ENCODE data around the gene ME1.
"Not testable (repeated sequence)": the region's sequence is repeated elsewhere in the genome, so short reads cannot be mapped to it uniquely, and the experiment has no call there.

ME1 gene

GRCh38 chr6:83368577-83368976 lies 62.3 kb downstream of the ME1 start:
- DNase-seq (ENCODE audit: low read depth), result no peak
- TF ChIP-seq POLR2A (IDR thresholded peaks at IDR 0.05; ENCODE audit: extremely low read depth, insufficient read length) (no peak), MYC (IDR thresholded peaks at IDR 0.05; ENCODE audit: low read depth, low read length) (no peak), CTCF (IDR thresholded peaks at IDR 0.05; ENCODE audit: low read depth, low read length) (no peak), MAX (IDR thresholded peaks at IDR 0.05; ENCODE audit: low read depth, low read length) (no peak)
- H3K4me3 ChIP-seq (ENCODE audit: low read depth, low read length), result no peak overlapping the region

- no peak for DNase-seq (ENCODE audit: low read depth)
- TF ChIP-seq MYC (IDR thresholded peaks at IDR 0.05; ENCODE audit: low read depth, low read length) (no peak), MAX (IDR thresholded peaks at IDR 0.05; ENCODE audit: low read depth, low read length) (no peak), CTCF (IDR thresholded peaks at IDR 0.05; ENCODE audit: low read depth, low read length) (no peak), POLR2A (IDR thresholded peaks at IDR 0.05; ENCODE audit: extremely low read depth, insufficient read length) (no peak)
These were observed 63.7 kb downstream of the ME1 start for GRCh38 chr6:83367104-83367503.

GRCh38 chr6:83365931-83366330 lies 64.9 kb downstream of the ME1 start:
- no peak for DNase-seq (ENCODE audit: low read depth)
- no peak for TF ChIP-seq POLR2A (IDR thresholded peaks at IDR 0.05; ENCODE audit: extremely low read depth, insufficient read length)
- no peak for TF ChIP-seq CTCF (IDR thresholded peaks at IDR 0.05; ENCODE audit: low read depth, low read length)
- no peak for TF ChIP-seq MAX (IDR thresholded peaks at IDR 0.05; ENCODE audit: low read depth, low read length)
- no peak for TF ChIP-seq MYC (IDR thresholded peaks at IDR 0.05; ENCODE audit: low read depth, low read length)
- no peak overlapping the region for H3K4me3 ChIP-seq (ENCODE audit: low read depth, low read length)

More at GRCh38 chr6:83367104-83367503, 63.7 kb downstream of the ME1 start:
- H3K4me3 ChIP-seq (ENCODE audit: low read depth, low read length), result no peak overlapping the region

GRCh38 chr6:83362349-83362748 lies 68.5 kb downstream of the ME1 start:
- not testable (repeated sequence) for DNase-seq (ENCODE audit: low read depth); H3K4me3 ChIP-seq (ENCODE audit: low read depth, low read length)

DNA sequence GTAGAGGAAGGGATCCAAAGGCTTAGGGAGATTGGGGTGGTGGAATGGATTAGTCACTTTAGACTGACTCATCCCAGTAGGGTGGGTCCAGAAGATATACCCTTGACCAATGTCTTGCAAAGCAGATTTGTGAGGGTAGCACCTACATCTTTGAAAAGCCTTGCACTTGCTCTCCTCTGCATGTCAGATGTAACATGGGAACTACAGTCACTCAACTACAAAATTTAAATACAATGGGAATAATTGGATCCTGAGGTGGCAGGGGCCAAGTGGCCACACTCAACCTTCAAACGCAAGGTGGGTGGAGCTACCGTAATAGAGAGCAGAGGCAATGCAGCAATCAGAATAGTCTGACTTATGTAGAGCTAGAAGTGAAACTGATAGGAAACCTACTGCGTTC lies 71.2 kb downstream of the ME1 start:
- DNase-seq (ENCODE audit: low read depth), result no peak
- TF ChIP-seq POLR2A (IDR thresholded peaks at IDR 0.05; ENCODE audit: extremely low read depth, insufficient read length), result no peak
- no peak for TF ChIP-seq MAX (IDR thresholded peaks at IDR 0.05; ENCODE audit: low read depth, low read length)
- TF ChIP-seq MYC (IDR thresholded peaks at IDR 0.05; ENCODE audit: low read depth, low read length), result no peak
- TF ChIP-seq CTCF (IDR thresholded peaks at IDR 0.05; ENCODE audit: low read depth, low read length), result no peak
- H3K4me3 ChIP-seq (ENCODE audit: low read depth, low read length), result no peak overlapping the region

DNA sequence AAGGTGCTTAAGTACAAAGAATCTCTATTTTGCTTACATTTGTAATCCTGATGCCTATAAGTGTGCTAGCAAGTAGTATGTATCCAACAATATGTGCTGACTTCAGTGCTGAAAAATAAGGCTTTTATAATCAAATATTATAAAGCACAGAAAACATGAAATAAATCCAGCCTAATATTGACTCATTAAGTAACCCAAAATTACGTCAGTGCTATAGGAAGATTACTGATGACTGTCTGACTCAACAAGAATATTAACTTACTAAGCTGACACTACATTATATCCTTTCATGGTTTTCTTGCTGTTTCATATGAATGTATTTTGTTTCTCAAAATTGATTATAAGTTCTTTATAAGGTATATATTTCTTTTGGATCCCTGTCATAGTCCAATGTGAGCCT lies 76.1 kb downstream of the ME1 start:
- DNase-seq (ENCODE audit: low read depth), result no peak
- no peak for TF ChIP-seq CTCF (IDR thresholded peaks at IDR 0.05; ENCODE audit: low read depth, low read length)
- TF ChIP-seq POLR2A (IDR thresholded peaks at IDR 0.05; ENCODE audit: extremely low read depth, insufficient read length), result no peak
- TF ChIP-seq MAX (IDR thresholded peaks at IDR 0.05; ENCODE audit: low read depth, low read length), result no peak
- TF ChIP-seq MYC (IDR thresholded peaks at IDR 0.05; ENCODE audit: low read depth, low read length), result no peak

More for the DNA sequence above, 76.1 kb downstream of the ME1 start:
- no peak overlapping the region for H3K4me3 ChIP-seq (ENCODE audit: low read depth, low read length)
